Right lobe of liver (tissue), 6 donors: ENCODE data around the gene KIF13A. TPM values are rescaled to one million over a fixed set of nuclear protein-coding genes. Genes with fewer than 3 reads are reported as not detected.

Experiments used
- ATAC-seq, 4 donors: fragments of 200-7000 bp; cut with Tn5 transposase; one replicate each; pipeline ENCODE4 v1.9.1; 2020; ENCODE audit warnings: mild to moderate bottlenecking in 4 of 4, moderate library complexity in 4 of 4
- DNase-seq, 3 donors: peaks; one replicate each; pipeline ENCODE4 v3.0.0-alpha.2; 2020
- H3K27ac ChIP-seq, 3 donors: fragments of 200-600 bp; one replicate each; pipeline ENCODE4 v1.8.0; 2022
- H3K27me3 ChIP-seq, 2 donors: fragments of 200-600 bp; one replicate each; pipeline ENCODE4 v1.8.0; 2022
- H3K36me3 ChIP-seq, 4 donors: fragments of 200-600 bp; sonication (generic) in 1 of 4; one replicate each; pipeline versions ENCODE4 v1.5.1 to v1.8.0; 2017 to 2022; ENCODE audit warnings: control low read depth in 1 of 4
- H3K4me1 ChIP-seq, 4 donors: fragments of 200-600 bp; sonication (generic) in 1 of 4; one replicate each; pipeline versions ENCODE4 v1.5.1 to v1.8.0; 2017 to 2022; ENCODE audit warnings: control low read depth in 1 of 4
- H3K4me3 ChIP-seq, 3 donors: fragments of 200-600 bp; one replicate each; pipeline ENCODE4 v1.8.0; 2022
- H3K9me3 ChIP-seq, 4 donors: fragments of 200-600 bp; sonication (generic) in 1 of 4; one replicate each; pipeline versions ENCODE4 v1.5.1 to v1.8.0; 2017 to 2022; ENCODE audit warnings: control low read depth in 1 of 4
- POLR2A ChIP-seq: fragments of 450-650 bp; IDR thresholded peaks from one replicate; pipeline ENCODE4 v1.6.1; 2017; ENCODE audit warnings: antibody characterized with exemption, mild to moderate bottlenecking
- WGBS: methylation state at CpG from one replicate; pipeline ENCODE4 v1.1.6; 2018; ENCODE audit warnings: low coverage, low lambda C conversion rate; ENCODE audit not compliant: insufficient coverage; ENCODE audit errors: missing lambda C conversion rate; 5-methylcytosine and 5-hydroxymethylcytosine counted together
- intact Hi-C, 2 donors: fragments of 100-400 bp; cut with DNase I; formaldehyde crosslinking; loops; one replicate each; pipeline versions ENCODE4 v1.11.2 to v1.14.1; 2022
- total RNA-seq, 6 experiments: library from RNA; depleted of rRNA in 2 of 6; stranded (reverse); fragments of >200 nt in 2 of 6; fragmentation: NEBNext Ultra II Directional in 3 of 6; extraction: Animal tissue kit (Norgen Biotek cat#: 25700) in 3 of 6; gene quantifications; one replicate each; pipeline versions ENCODE4 v1.1.0 to v1.2.4, GENCODE V29; 2016 to 2023
- TF ChIP-seq, protein P1 (sequence below), 4 donors: fragments of 200-600 bp in 3 of 4; fragments of 450-650 bp in 1 of 4; IDR thresholded peaks; one replicate each; pipeline versions ENCODE4 v1.5.1 to v1.8.0; 2016 to 2022; ENCODE audit warnings: antibody characterized with exemption in 4 of 4, mild to moderate bottlenecking in 2 of 4
- donor health status: DM: no; HTN: yes; CAD: no.
- donor health status: DM: no; HTN: no; CAD: no.
- donor health status: DM: no; HTN: no; CAD: no.
- donor health status: DM: no; HTN: yes; CAD: no.
- donor health status: DM: no; HTN: yes; CAD: no.

The KIF13A gene
- total RNA-seq, 6 experiments from 2014 or later: 17.7 to 19.4 (median 18.4) TPM

- ATAC-seq: no peak
- no peak for DNase-seq
- H3K27me3 ChIP-seq: no peaks in the 10 kb centered on the region
- no peaks in the 10 kb centered on the region for H3K36me3 ChIP-seq
- intact Hi-C loops: no loop called here
- H3K4me3 ChIP-seq: no peak overlapping the region
- peak overlapping the region; percentile 54 to 87 (median 80) for H3K27ac ChIP-seq
- H3K4me1 ChIP-seq: peaks cover 0 to 47% (median 23%) of the 10 kb centered on the region in 4 donors
- no peaks in the 10 kb centered on the region for H3K9me3 ChIP-seq
- TF ChIP-seq POLR2A: no peak
- TF ChIP-seq, protein P1, sequence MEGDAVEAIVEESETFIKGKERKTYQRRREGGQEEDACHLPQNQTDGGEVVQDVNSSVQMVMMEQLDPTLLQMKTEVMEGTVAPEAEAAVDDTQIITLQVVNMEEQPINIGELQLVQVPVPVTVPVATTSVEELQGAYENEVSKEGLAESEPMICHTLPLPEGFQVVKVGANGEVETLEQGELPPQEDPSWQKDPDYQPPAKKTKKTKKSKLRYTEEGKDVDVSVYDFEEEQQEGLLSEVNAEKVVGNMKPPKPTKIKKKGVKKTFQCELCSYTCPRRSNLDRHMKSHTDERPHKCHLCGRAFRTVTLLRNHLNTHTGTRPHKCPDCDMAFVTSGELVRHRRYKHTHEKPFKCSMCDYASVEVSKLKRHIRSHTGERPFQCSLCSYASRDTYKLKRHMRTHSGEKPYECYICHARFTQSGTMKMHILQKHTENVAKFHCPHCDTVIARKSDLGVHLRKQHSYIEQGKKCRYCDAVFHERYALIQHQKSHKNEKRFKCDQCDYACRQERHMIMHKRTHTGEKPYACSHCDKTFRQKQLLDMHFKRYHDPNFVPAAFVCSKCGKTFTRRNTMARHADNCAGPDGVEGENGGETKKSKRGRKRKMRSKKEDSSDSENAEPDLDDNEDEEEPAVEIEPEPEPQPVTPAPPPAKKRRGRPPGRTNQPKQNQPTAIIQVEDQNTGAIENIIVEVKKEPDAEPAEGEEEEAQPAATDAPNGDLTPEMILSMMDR (IDR thresholded peaks at IDR 0.05): no peak
Measured at GRCh38 chr6:17931227-17931626, 56.2 kb downstream of the KIF13A start.

- Histone ChIP-seq H3K27ac (peak overlapping the region; percentile 54 to 87 (median 80)), H3K9me3 (no peaks in the 10 kb centered on the region), H3K27me3 (no peaks in the 10 kb centered on the region), H3K4me3 (peak overlapping the region in 1 of 3 donors; percentile 11), H3K36me3 (no peaks in the 10 kb centered on the region), H3K4me1 (peaks cover 0 to 47% (median 23%) of the 10 kb centered on the region in 4 donors)
- no peak for TF ChIP-seq POLR2A
- TF ChIP-seq, protein P1 (IDR thresholded peaks at IDR 0.05): no peak
- intact Hi-C loops: no loop called here
- DNase-seq (no peak), ATAC-seq (peak; percentile 67 to 80 (median 74))
- 14% methylated on average over 5 of the region's 5 CpGs for WGBS
Measured at GRCh38 chr6:17930321-17930993, 57.0 kb downstream of the KIF13A start.

GRCh38 chr6:17928514-17929430 is 58.7 kb downstream of the KIF13A start:
- no peak for DNase-seq

DNA sequence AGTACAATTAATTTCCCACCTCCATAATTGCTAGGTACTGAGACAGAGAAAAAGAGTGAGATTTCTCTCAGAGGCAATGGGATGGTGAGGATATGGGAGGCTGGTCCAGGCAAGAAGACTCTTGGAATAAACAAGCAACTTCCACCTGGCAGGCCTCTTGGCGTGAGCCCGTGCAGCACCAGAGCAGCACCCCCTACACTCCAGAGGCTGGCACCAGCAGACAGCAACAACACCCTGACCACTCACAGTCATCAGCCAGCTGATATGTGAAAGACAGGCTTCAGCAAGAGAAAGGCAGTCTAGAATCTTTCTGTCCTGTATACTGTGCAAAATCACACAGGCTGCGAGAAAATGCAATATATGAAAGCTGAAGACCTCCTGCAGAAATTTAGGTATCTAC is 59.7 kb downstream of the KIF13A start:
- Histone ChIP-seq H3K36me3 (no peaks in the 10 kb centered on the region), H3K4me3 (no peak overlapping the region), H3K9me3 (no peaks in the 10 kb centered on the region), H3K27me3 (no peaks in the 10 kb centered on the region), H3K27ac (no peak overlapping the region), H3K4me1 (peaks cover 0 to 31% (median 18%) of the 10 kb centered on the region in 4 donors)
- 75% methylated on average over 1 of the region's 3 CpGs for WGBS
- ATAC-seq: no peak
- TF ChIP-seq, protein P1 (IDR thresholded peaks at IDR 0.05): no peak
- TF ChIP-seq POLR2A: no peak
- intact Hi-C loops: no loop called here
- no peak for DNase-seq

More at GRCh38 chr6:17928514-17929430, 58.7 kb downstream of the KIF13A start:
- no peaks in the 10 kb centered on the region for H3K36me3 ChIP-seq
- no peaks in the 10 kb centered on the region for H3K9me3 ChIP-seq
- no peak for TF ChIP-seq POLR2A
- TF ChIP-seq, protein P1 (IDR thresholded peaks at IDR 0.05): no peak
- intact Hi-C loops: no loop called here
- ATAC-seq: no peak
- peaks cover 0 to 41% (median 21%) of the 10 kb centered on the region in 4 donors for H3K4me1 ChIP-seq
- no peak overlapping the region for H3K4me3 ChIP-seq
- H3K27ac ChIP-seq: peak overlapping the region; percentile 25 to 87 (median 80)
- H3K27me3 ChIP-seq: no peaks in the 10 kb centered on the region
- 81% methylated on average over 4 of the region's 5 CpGs for WGBS
